Measurements from ENCODE around the gene COMT. TPM values are rescaled to one million over a fixed set of nuclear protein-coding genes. Genes with fewer than 3 reads are reported as not detected.

The COMT gene
- total RNA-seq, 1 donor from 2014 or later, result 146 TPM

- no peak for ATAC-seq
Measured at GRCh38 chr22:19958083-19959042, 16.8 kb downstream of the COMT start.

GRCh38 chr22:19959043-19959586, 17.5 kb downstream of the COMT start:
- ATAC-seq, result no peak

- ATAC-seq, result no peak
Measured at GRCh38 chr22:19959587-19960490, 18.3 kb downstream of the COMT start.

- ATAC-seq, result no peak
Measured at GRCh38 chr22:19960491-19961200, 19.1 kb downstream of the COMT start.

- ATAC-seq, result no peak
Measured at GRCh38 chr22:19961201-19961580, 19.6 kb downstream of the COMT start.

- ATAC-seq, result no peak
Measured at GRCh38 chr22:19961868-19962245, 20.3 kb downstream of the COMT start.

GRCh38 chr22:19962246-19962908, 20.8 kb downstream of the COMT start:
- peak; percentile 79 for ATAC-seq

- ATAC-seq, result peak; percentile 88
Measured at GRCh38 chr22:19962909-19963806, 21.6 kb downstream of the COMT start.

- no peak for ATAC-seq
Measured at GRCh38 chr22:19963863-19964642, 22.5 kb downstream of the COMT start.

- ATAC-seq, result no peak
Measured at GRCh38 chr22:19964701-19965386, 23.3 kb downstream of the COMT start.

GRCh38 chr22:19965771-19966709, 24.5 kb downstream of the COMT start:
- ATAC-seq, result no peak

- no peak for ATAC-seq
Measured at GRCh38 chr22:19966908-19967750, 25.6 kb downstream of the COMT start.

- ATAC-seq, result no peak
Measured at GRCh38 chr22:19967850-19968449, 26.4 kb downstream of the COMT start.

- no peak for ATAC-seq
Measured at GRCh38 chr22:19968450-19968891, 26.9 kb downstream of the COMT start.

- ATAC-seq, result no peak
Measured at GRCh38 chr22:19969141-19969928, 27.8 kb downstream of the COMT start.

- peak; percentile 0 for ATAC-seq
Measured at GRCh38 chr22:19970031-19970478, 28.5 kb downstream of the COMT start.

Data from esophagus mucosa (tissue), 1 donor.